Neural cell (in vitro differentiated cells): ENCODE measurements around the gene PTPRT. TPM values are rescaled to one million over a fixed set of nuclear protein-coding genes. Genes with fewer than 3 reads are reported as not detected.

Source experiments
- H2AFZ ChIP-seq: fragments of 200-600, 300-800 bp; sonication (generic), shearing (Covaris generic); 2 replicates; pipeline ENCODE4 v1.6.0; 2014; ENCODE audit warnings: low read depth, mild to moderate bottlenecking, antibody characterized with exemption, low read length, moderate library complexity
- H3F3A ChIP-seq: fragments of 200-600 bp; shearing (Covaris generic); 2 replicates; pipeline ENCODE4 v1.6.1; 2016; ENCODE audit warnings: mild to moderate bottlenecking, moderate library complexity, mixed read lengths, antibody characterized with exemption, low read length; ENCODE audit not compliant: insufficient read depth, poor library complexity, severe bottlenecking
- H3K27ac ChIP-seq: fragments of 200-600, 300-800 bp; sonication (generic), shearing (Covaris generic); 2 replicates; pipeline ENCODE4 v1.5.1; 2014; ENCODE audit warnings: mild to moderate bottlenecking, low read length, moderate library complexity
- H3K27me3 ChIP-seq: fragments of 300-800, 200-600 bp; sonication (generic), shearing (Covaris generic); 2 replicates; pipeline ENCODE4 v1.6.0; 2014; ENCODE audit warnings: mild to moderate bottlenecking, low read depth, low read length, moderate library complexity; ENCODE audit not compliant: insufficient read depth
- H3K36me3 ChIP-seq: fragments of 300-800, 200-600 bp; sonication (generic), shearing (Covaris generic); 2 replicates; pipeline ENCODE4 v1.5.1; 2014; ENCODE audit warnings: mild to moderate bottlenecking, antibody characterized with exemption, low read length, moderate library complexity; ENCODE audit not compliant: insufficient read depth
- H3K4me2 ChIP-seq: fragments of 300-800, 200-600 bp; sonication (generic), shearing (Covaris generic); 2 replicates; pipeline ENCODE4 v1.6.0; 2014; ENCODE audit warnings: mild to moderate bottlenecking, low read length
- H3K4me3 ChIP-seq: fragments of 300-800, 200-600 bp; sonication (generic), shearing (Covaris generic); 2 replicates; pipeline ENCODE4 v1.5.1; 2014; ENCODE audit warnings: mild to moderate bottlenecking, low read length, moderate library complexity
- H3K79me2 ChIP-seq: fragments of 200-600 bp; shearing (Covaris generic); replicated peaks from 2 replicates; pipeline ENCODE4 v1.6.0; 2014; ENCODE audit warnings: mild to moderate bottlenecking, low read length, moderate library complexity; ENCODE audit not compliant: insufficient read depth
- H3K9ac ChIP-seq: fragments of 300-800, 200-600 bp; sonication (generic), shearing (Covaris generic); 2 replicates; pipeline ENCODE4 v1.6.1; 2016; ENCODE audit warnings: mild to moderate bottlenecking, low read length, mixed read lengths
- H3K9me2 ChIP-seq: fragments of 200-600 bp; shearing (Covaris generic); 2 replicates; pipeline ENCODE4 v1.6.1; 2016; ENCODE audit warnings: mild to moderate bottlenecking, low read length, mixed read lengths; ENCODE audit not compliant: insufficient read depth
- H3K9me3 ChIP-seq: fragments of 200-600, 300-800 bp; sonication (generic), shearing (Covaris generic); 2 replicates; pipeline ENCODE4 v1.6.1; 2016; ENCODE audit warnings: mild to moderate bottlenecking, mixed run types, low read length, moderate library complexity, mixed read lengths
- H4K20me1 ChIP-seq: fragments of 200-600 bp; shearing (Covaris generic); 2 replicates; pipeline ENCODE4 v1.6.1; 2016; ENCODE audit warnings: mild to moderate bottlenecking, mixed run types; ENCODE audit not compliant: insufficient read depth
- EP300 ChIP-seq: fragments of 450-650 bp; conservative IDR thresholded peaks from 2 replicates; pipeline ENCODE4 v1.6.1; 2014; ENCODE audit warnings: antibody characterized with exemption, mild to moderate bottlenecking, moderate library complexity; ENCODE audit not compliant: poor library complexity, severe bottlenecking
- EZH2 ChIP-seq: fragments of 200-600, 300-800 bp; shearing (Covaris generic), sonication (generic); IDR thresholded peaks from 2 replicates; pipeline ENCODE4 v1.6.1; 2014; ENCODE audit warnings: antibody characterized with exemption, low read length, borderline replicate concordance, mild to moderate bottlenecking; ENCODE audit not compliant: insufficient read depth, poor library complexity, severe bottlenecking
- MXI1 ChIP-seq: fragments of 450-650 bp; conservative IDR thresholded peaks from 2 replicates; pipeline ENCODE4 v1.6.1; 2014; ENCODE audit warnings: antibody characterized with exemption, mild to moderate bottlenecking; ENCODE audit not compliant: poor library complexity, severe bottlenecking
- POLR2AphosphoS5 ChIP-seq: IDR thresholded peaks from 2 replicates; pipeline ENCODE4 v1.6.1; 2012
- RAD21 ChIP-seq: fragments of 450-650 bp; conservative IDR thresholded peaks from 2 replicates; pipeline ENCODE4 v1.6.1; 2014; ENCODE audit warnings: antibody characterized with exemption, mild to moderate bottlenecking, moderate library complexity
- SMC3 ChIP-seq: fragments of 450-650 bp; conservative IDR thresholded peaks from 2 replicates; pipeline ENCODE4 v1.6.1; 2014; ENCODE audit warnings: antibody characterized with exemption, mild to moderate bottlenecking, moderate library complexity; ENCODE audit not compliant: poor library complexity
- TAF1 ChIP-seq: IDR thresholded peaks from 2 replicates; pipeline ENCODE4 v1.6.1; 2012; ENCODE audit warnings: low read depth
- polyA plus RNA-seq: library from polyadenylated mRNA; depleted of rRNA; stranded (reverse); fragments of >200 nt; gene quantifications from 2 replicates; pipeline ENCODE4 v1.2.3, GENCODE V29; 2014
- TF ChIP-seq, protein P1 (sequence below): fragments of 450-650 bp; IDR thresholded peaks from 2 replicates; pipeline ENCODE4 v1.5.1; 2014; ENCODE audit warnings: antibody characterized with exemption, mild to moderate bottlenecking, moderate library complexity; ENCODE audit not compliant: poor library complexity, severe bottlenecking
- TF ChIP-seq, protein P2 (sequence below): IDR thresholded peaks from 2 replicates; pipeline ENCODE4 v1.6.1; 2012; ENCODE audit warnings: borderline replicate concordance

PTPRT gene
- polyA plus RNA-seq, 1 donor from 2014 or later = 9.2 TPM

DNA sequence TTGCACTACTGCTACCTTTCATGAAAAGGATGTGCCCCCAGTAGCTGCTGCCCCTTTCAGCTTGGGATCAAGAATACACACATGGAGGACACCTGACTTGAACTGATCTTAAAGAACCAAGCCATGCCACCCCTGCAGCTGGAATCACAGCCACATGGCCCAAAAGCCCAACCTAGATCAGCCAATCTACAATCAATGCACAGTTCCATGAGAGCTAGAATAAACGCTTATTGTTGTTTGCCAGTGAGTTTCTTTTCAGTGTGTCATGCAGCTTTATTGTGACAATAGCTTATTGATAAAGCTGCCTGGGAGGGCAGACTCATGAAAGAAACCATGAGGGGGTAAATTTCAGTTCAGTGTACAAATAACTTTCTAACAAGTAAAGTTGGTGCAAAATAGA, 397.7 kb downstream of the PTPRT start:
- H3K79me2 ChIP-seq = no peaks in the 10 kb centered on the region
- no peaks in the 10 kb centered on the region for H3F3A ChIP-seq
- no peaks in the 10 kb centered on the region for H4K20me1 ChIP-seq
- H3K27me3 ChIP-seq = no peaks in the 10 kb centered on the region
- H3K27ac ChIP-seq = no peak overlapping the region
- H3K9ac ChIP-seq = no peak overlapping the region
- H3K9me3 ChIP-seq = no peaks in the 10 kb centered on the region
- TF ChIP-seq, protein P1, sequence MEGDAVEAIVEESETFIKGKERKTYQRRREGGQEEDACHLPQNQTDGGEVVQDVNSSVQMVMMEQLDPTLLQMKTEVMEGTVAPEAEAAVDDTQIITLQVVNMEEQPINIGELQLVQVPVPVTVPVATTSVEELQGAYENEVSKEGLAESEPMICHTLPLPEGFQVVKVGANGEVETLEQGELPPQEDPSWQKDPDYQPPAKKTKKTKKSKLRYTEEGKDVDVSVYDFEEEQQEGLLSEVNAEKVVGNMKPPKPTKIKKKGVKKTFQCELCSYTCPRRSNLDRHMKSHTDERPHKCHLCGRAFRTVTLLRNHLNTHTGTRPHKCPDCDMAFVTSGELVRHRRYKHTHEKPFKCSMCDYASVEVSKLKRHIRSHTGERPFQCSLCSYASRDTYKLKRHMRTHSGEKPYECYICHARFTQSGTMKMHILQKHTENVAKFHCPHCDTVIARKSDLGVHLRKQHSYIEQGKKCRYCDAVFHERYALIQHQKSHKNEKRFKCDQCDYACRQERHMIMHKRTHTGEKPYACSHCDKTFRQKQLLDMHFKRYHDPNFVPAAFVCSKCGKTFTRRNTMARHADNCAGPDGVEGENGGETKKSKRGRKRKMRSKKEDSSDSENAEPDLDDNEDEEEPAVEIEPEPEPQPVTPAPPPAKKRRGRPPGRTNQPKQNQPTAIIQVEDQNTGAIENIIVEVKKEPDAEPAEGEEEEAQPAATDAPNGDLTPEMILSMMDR = no peak
- TF ChIP-seq POLR2AphosphoS5 (no peak), TAF1 (no peak), EP300 (no peak), SMC3 (no peak), EZH2 (no peak)
- no peaks in the 10 kb centered on the region for H3K9me2 ChIP-seq
- H3K4me3 ChIP-seq = no peak overlapping the region
- H3K36me3 ChIP-seq = no peaks in the 10 kb centered on the region
- no peak overlapping the region for H2AFZ ChIP-seq
- H3K4me2 ChIP-seq = no peak overlapping the region

DNA sequence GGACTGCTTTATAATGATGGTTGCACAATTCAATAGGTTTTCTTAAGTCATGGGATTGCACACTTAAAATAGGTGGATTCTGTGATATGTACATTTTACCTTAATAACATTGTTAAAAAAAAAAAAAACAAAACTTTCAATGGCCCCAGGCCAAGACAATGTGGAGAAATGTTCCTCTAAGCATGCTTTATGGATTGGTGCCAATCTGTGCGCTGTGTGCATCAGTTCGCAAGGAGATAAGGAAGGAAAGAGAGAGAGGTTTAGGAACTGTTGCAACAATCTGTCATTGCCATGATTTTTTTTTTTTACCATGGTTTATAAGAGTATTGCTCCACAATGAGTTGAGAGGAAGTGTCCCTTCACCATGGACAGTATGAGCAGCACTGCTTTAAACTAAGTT, 399.6 kb downstream of the PTPRT start:
- H3K4me3 ChIP-seq = no peak overlapping the region
- H3K9me2 ChIP-seq = no peaks in the 10 kb centered on the region
- H3K4me2 ChIP-seq = no peak overlapping the region
- no peaks in the 10 kb centered on the region for H4K20me1 ChIP-seq
- no peaks in the 10 kb centered on the region for H3K27me3 ChIP-seq
- H3F3A ChIP-seq = no peaks in the 10 kb centered on the region
- no peaks in the 10 kb centered on the region for H3K36me3 ChIP-seq
- no peak overlapping the region for H2AFZ ChIP-seq
- H3K9ac ChIP-seq = no peak overlapping the region
- no peak overlapping the region for H3K27ac ChIP-seq
- TF ChIP-seq TAF1 (no peak), EP300 (no peak), SMC3 (no peak), RAD21 (no peak), EZH2 (no peak), MXI1 (no peak), POLR2AphosphoS5 (no peak)
- TF ChIP-seq, protein P1 = no peak
- TF ChIP-seq, protein P2, sequence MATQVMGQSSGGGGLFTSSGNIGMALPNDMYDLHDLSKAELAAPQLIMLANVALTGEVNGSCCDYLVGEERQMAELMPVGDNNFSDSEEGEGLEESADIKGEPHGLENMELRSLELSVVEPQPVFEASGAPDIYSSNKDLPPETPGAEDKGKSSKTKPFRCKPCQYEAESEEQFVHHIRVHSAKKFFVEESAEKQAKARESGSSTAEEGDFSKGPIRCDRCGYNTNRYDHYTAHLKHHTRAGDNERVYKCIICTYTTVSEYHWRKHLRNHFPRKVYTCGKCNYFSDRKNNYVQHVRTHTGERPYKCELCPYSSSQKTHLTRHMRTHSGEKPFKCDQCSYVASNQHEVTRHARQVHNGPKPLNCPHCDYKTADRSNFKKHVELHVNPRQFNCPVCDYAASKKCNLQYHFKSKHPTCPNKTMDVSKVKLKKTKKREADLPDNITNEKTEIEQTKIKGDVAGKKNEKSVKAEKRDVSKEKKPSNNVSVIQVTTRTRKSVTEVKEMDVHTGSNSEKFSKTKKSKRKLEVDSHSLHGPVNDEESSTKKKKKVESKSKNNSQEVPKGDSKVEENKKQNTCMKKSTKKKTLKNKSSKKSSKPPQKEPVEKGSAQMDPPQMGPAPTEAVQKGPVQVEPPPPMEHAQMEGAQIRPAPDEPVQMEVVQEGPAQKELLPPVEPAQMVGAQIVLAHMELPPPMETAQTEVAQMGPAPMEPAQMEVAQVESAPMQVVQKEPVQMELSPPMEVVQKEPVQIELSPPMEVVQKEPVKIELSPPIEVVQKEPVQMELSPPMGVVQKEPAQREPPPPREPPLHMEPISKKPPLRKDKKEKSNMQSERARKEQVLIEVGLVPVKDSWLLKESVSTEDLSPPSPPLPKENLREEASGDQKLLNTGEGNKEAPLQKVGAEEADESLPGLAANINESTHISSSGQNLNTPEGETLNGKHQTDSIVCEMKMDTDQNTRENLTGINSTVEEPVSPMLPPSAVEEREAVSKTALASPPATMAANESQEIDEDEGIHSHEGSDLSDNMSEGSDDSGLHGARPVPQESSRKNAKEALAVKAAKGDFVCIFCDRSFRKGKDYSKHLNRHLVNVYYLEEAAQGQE = no peak
- H3K79me2 ChIP-seq = no peaks in the 10 kb centered on the region
- no peaks in the 10 kb centered on the region for H3K9me3 ChIP-seq
